Activated CD4-positive, alpha-beta T cell treated with anti-CD3 and anti-CD28 coated beads for 4 hours (primary cell): ENCODE data around the gene GPRC6A.

Source experiments
- DNase-seq, 2 donors: peaks; one replicate each; pipeline ENCODE4 v3.0.0-alpha.2; 2020

Gene GPRC6A

DNA sequence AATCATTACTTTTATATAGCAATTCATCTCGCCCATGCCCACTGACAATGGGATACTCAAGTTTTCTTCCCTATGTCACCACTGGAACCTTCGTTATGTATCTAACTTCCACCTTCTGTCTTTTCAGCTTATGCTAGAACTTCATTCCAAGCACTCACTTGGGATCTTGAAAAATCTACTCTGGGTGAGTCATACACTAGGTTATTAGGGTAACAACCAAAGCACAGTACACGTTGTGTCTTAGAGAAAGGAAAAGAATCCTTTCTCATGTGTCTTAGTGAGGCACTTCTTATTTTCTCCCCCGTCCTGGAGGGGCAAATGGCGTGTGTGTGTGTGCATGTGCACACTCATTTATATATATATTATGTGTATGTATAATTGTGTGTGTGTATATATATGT is 45.0 kb downstream of the GPRC6A start:
- DNase-seq, result no peak

GRCh38 chr6:116779573-116780164 is 49.2 kb downstream of the GPRC6A start:
- no peak for DNase-seq

- DNase-seq, result no peak
Measured at GRCh38 chr6:116773886-116774285, 55.0 kb downstream of the GPRC6A start.

DNA sequence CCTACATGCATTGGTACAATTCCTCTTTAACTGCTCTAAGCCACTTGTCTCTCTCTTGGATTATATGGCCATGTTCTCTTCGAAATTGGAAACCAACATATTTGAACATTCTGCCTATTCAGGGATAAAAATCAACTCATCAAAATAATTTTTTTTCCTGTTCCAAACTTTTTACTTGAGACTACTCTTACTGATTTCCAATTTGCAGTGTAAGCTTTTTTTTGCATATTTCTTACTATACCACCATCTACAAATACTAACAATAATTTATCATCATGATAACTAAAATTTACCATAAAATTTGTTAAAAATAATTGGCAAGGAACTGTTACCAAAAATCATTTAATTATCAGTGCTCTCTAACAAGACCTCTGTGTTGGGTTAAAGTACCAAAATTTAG is 56.4 kb downstream of the GPRC6A start:
- no peak for DNase-seq

DNA sequence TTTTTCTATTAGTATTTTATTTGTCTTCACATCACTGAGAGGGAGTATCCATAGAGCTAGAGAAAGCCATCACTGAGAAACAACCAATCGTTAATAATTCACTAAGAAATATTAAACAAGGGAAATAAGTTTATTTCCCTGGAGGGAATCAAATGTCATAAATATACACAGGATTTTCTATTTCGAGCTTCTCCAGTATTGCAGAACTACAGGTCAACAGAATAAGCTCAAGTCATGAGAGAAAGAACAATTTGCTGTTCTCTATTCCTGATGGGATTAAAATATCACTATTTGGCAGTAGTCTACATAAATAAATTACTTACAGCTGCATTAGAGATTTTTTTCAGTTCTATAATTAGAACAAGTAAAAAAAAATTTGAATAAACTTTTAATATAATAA is 61.2 kb downstream of the GPRC6A start:
- no peak for DNase-seq

GRCh38 chr6:116766506-116767176 is 62.2 kb downstream of the GPRC6A start:
- no peak for DNase-seq

DNA sequence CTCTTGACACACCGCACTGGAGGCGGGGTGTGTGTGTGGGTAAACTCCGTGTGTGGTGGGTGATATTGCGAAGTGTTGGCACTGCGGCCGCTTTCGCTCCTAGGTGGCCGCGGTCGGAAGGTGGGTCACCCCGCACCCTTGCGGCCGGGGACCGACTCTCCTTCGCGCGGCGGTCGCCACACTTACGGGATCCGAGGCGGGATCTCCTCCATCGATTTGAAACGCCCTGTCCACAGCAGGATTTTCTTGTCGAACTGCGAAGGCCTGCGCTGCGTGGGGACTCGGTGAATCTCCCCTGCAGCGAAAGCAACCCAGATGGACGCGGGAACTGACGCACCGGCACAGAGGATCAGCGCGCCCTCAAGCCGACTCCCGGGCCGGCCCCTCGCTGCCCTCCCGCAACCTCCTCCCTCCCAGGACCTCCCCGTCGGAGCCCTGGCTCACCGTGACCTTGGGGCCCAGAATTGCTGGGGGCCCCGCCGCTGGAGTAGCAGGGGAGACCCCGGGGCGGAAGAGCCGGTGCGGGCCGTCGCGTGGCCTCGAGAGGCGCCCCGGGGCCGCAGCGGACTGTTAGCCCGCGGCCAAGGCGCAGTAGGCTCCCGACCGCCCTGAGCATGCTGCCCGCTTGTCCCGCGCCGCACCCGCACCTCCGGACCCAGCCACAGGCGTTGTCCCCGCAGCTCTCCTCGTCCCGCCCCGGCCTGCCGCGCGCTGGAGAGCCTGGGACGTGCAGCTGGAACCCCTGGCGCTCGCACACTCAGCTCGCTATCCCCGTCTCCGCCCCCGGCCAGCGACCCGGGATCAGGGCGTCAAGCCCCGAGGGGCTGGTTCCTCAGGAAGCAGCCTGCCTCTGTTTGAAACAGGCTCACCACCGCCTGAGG is 63.7 kb downstream of the GPRC6A start, which contains the start of gene FAM162B:
TSS of gene FAM162B (minus strand) at position 759 of the 881 bp plus-strand sequence. CDS start at position 616, 143 bp downstream.
- DNase-seq, result no peak

- DNase-seq, result no peak
Measured at GRCh38 chr6:116764629-116764960, 64.3 kb downstream of the GPRC6A start.

DNA sequence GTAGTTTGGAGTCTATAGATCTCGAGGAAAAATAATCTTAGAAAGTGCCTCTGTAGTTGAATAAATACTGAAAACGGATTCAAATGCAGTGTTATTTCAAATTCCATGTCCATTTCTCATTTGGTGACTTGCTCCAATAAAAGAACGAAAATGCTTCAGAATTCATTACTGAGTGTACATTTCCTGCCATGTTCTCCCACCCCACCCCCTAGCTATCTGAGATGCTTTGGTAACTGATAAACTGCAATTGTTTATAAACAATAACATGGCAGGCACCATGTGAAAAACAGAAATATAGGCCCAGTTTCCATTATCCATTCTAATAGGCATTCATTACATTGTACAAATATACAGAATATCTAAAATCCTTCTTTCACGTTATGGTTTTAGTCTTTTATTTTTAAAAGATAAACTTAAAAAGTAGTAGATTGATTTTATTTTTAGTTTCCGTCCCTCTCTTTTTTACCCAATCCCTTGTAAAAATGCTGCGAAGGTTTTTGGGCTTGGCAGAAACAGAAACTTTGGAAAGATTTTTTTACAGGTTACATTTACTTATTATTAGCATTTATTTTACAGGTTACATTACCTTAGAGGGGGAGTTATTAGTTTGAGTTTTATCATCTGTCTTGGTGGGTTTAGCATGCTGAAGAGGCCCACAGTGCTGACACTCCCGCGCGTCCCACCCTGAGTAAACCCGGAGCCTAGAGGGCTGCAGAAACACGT is 64.8 kb downstream of the GPRC6A start:
- no peak for DNase-seq

- DNase-seq, result no peak
Measured at GRCh38 chr6:116763048-116763447, 65.8 kb downstream of the GPRC6A start.

DNA sequence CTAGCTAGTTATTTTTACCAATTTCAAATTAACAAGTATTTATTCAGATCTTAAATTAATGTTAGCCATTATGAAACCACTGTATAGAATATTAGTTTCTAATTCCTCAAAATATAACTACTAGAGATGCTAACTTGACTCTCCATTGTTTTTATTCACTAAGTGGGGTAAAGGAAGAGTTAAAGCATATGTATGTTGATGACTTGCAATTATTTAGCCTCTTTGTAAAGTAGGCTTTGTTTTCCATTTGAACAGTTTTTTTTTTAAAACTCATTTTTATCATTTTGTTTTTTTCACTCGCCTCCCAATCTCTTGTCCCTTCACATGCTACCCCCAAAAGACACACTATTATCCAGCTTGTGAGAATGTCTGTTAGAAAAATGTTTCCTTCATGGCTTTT is 66.6 kb downstream of the GPRC6A start:
- DNase-seq, result no peak

DNA sequence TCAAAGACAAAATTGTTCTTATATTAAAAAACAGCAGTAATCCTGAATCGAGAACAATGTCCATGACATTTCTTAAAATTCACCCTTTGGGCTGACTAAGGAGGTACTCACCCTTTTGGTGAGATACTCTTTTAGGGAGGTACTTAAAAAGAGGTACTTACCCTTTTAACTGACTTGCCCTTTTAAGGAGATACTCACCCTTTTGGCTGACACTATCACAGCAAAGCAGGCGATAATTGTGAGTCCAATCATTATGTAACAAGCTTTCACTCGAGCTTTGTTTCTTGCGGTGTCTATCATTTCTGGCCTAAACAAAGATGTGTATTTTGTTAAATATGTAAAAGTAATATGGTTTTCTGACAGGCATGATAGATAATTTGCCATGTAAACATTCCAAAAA is 67.1 kb downstream of the GPRC6A start:
- DNase-seq, result no peak

- no peak for DNase-seq
Measured at GRCh38 chr6:116745176-116745575, 83.7 kb downstream of the GPRC6A start.
